ENCODE results near the gene NUSAP1. TPM values are rescaled to one million over a fixed set of nuclear protein-coding genes. Genes with fewer than 3 reads are reported as not detected.

The NUSAP1 gene
- total RNA-seq, 1 experiment from 2014 or later, result 158 TPM

GRCh38 chr15:41417418-41418195 lies 84.9 kb downstream of the NUSAP1 start:
- Histone ChIP-seq H3K4ac (ENCODE audit: low read depth, low read length) (no peak overlapping the region), H3K23me2 (ENCODE audit: insufficient read length, low read depth, low read length, poor library complexity, severe bottlenecking) (peaks cover 5% of the 10 kb centered on the region), H3K4me2 (ENCODE audit: insufficient read depth, insufficient read length, low read length) (peak overlapping the region; percentile 97), H4K91ac (ENCODE audit: insufficient read length, low read depth, low read length) (no peak overlapping the region), H3K9ac (ENCODE audit: extremely low read depth, insufficient read length, low read length) (peak overlapping the region; percentile 92), H3K27ac (ENCODE audit: insufficient read length, low read depth, low read length) (no peak overlapping the region), H2BK120ac (ENCODE audit: low read depth, low read length, poor library complexity, severe bottlenecking) (no peak overlapping the region), H2BK5ac (ENCODE audit: insufficient read length, low read length) (no peak overlapping the region), H3K4me1 (ENCODE audit: insufficient read depth, low read length) (no peaks in the 10 kb centered on the region), H2AK5ac (ENCODE audit: insufficient read length, low read length) (no peak overlapping the region), H3K56ac (ENCODE audit: insufficient read length, low read depth, low read length) (no peak overlapping the region), H2BK12ac (ENCODE audit: insufficient read length, low read depth, low read length) (no peak overlapping the region), H4K5ac (ENCODE audit: insufficient read length, low read depth, low read length) (no peak overlapping the region), H2BK15ac (ENCODE audit: low read depth, low read length) (no peak overlapping the region; the same call in 1 of the 2 replicates), H3K23ac (ENCODE audit: insufficient read length, low read depth, low read length) (no peak overlapping the region), H3K14ac (ENCODE audit: insufficient read depth, low read length) (peak overlapping the region; percentile 88), H2BK20ac (ENCODE audit: low read depth, low read length, poor library complexity, severe bottlenecking) (no peak overlapping the region), H4K8ac (replicated peaks; ENCODE audit: insufficient read length, low read depth, low read length) (no peak overlapping the region), H3T11ph (ENCODE audit: low read length) (no peak overlapping the region), H3K79me2 (ENCODE audit: insufficient read depth, low read length) (peaks cover 19% of the 10 kb centered on the region; the same call in 1 of the 2 replicates), H3K9me3 (ENCODE audit: control insufficient read depth, low read depth, low read length) (no peaks in the 10 kb centered on the region), H4K20me1 (ENCODE audit: control insufficient read depth, insufficient read depth, insufficient read length) (no peaks in the 10 kb centered on the region), H3K79me1 (ENCODE audit: insufficient read depth, low read depth, low read length, poor library complexity, severe bottlenecking) (peaks cover 7% of the 10 kb centered on the region), H2AFZ (ENCODE audit: low read length) (no peak overlapping the region), H3K18ac (ENCODE audit: insufficient read length, low read depth, low read length) (peak overlapping the region; percentile 69), H3K27me3 (ENCODE audit: insufficient read depth, low read length) (no peaks in the 10 kb centered on the region)
- H3K36me3 Mint-ChIP-seq (ENCODE audit: insufficient read depth in 1 of 3, low read depth in 3 of 3), result peaks cover 0 to 2% (median 2%) of the 10 kb centered on the region in 3 experiments; a peak in 3 of 7 replicates
- H3K4me1 Mint-ChIP-seq, result peaks cover 21 to 24% of the 10 kb centered on the region in 2 experiments
- no peak for TF ChIP-seq CTCF (conservative IDR thresholded peaks at IDR 0.05)
- no CpG with 5 or more reads among the region's 37 CpGs for WGBS (ENCODE audit: extremely low coverage, insufficient read length, low lambda C conversion rate)
- H3K27ac Mint-ChIP-seq, result peak overlapping the region; percentile 24 to 98 (median 32)
- peak; percentile 36 for DNase-seq
- no peaks in the 10 kb centered on the region for H3K9me3 Mint-ChIP-seq
- peak overlapping the region; percentile 95 to 100 for H3K4me3 Mint-ChIP-seq
- no peaks in the 10 kb centered on the region for H3K27me3 Mint-ChIP-seq (ENCODE audit: low read depth)
